Sigmoid colon (tissue), 7 donors: ENCODE measurements around the gene C16orf87. TPM values are rescaled to one million over a fixed set of nuclear protein-coding genes. Genes with fewer than 3 reads are reported as not detected.

Experiments used
- DNase-seq: peaks from one replicate; pipeline ENCODE4 v3.0.0-alpha.2; 2019
- H3K27ac ChIP-seq, 4 donors: fragments of 200-600 bp; sonication (generic); one replicate each; pipeline ENCODE4 v1.5.1; 2016 to 2019; ENCODE audit warnings: mild to moderate bottlenecking in 1 of 4
- H3K27me3 ChIP-seq, 3 donors: fragments of 200-600 bp; sonication (generic); one replicate each; pipeline ENCODE4 v1.5.1; 2019; ENCODE audit warnings: mild to moderate bottlenecking in 1 of 3
- H3K36me3 ChIP-seq, 4 donors: fragments of 200-600 bp; sonication (generic); one replicate each; pipeline ENCODE4 v1.5.1; 2016 to 2019
- H3K4me1 ChIP-seq, 4 donors: fragments of 200-600 bp; sonication (generic); one replicate each; pipeline ENCODE4 v1.5.1; 2017 to 2019
- H3K4me3 ChIP-seq, 4 donors: fragments of 200-600 bp; sonication (generic); one replicate each; pipeline ENCODE4 v1.5.1; 2017 to 2019; ENCODE audit warnings: mild to moderate bottlenecking in 2 of 4, moderate library complexity in 1 of 4
- H3K9me3 ChIP-seq, 4 donors: fragments of 200-600 bp in 3 of 4; sonication (generic) in 3 of 4; one replicate each; pipeline versions ENCODE4 v1.5.1 to v1.6.1; 2013 to 2019
- CTCF ChIP-seq, 4 experiments: fragments of 450-650 bp in 3 of 4; fragments of 200-600 bp in 1 of 4; IDR thresholded peaks; one replicate each; pipeline ENCODE4 v1.5.1; 2016 to 2019; ENCODE audit warnings: antibody characterized with exemption in 4 of 4, mild to moderate bottlenecking in 3 of 4, moderate library complexity in 2 of 4
- EP300 ChIP-seq, 4 donors: sonication (generic); formaldehyde crosslinking; IDR thresholded peaks; one replicate each; pipeline ENCODE4 v1.6.1; 2017; ENCODE audit warnings: antibody characterized with exemption in 4 of 4
- POLR2A ChIP-seq, 2 donors: fragments of 450-650 bp; IDR thresholded peaks; one replicate each; pipeline ENCODE4 v1.6.1; 2016; ENCODE audit warnings: antibody characterized with exemption in 2 of 2, mild to moderate bottlenecking in 2 of 2, moderate library complexity in 2 of 2
- POLR2AphosphoS5 ChIP-seq, 4 donors: sonication (generic); formaldehyde crosslinking; IDR thresholded peaks; one replicate each; pipeline ENCODE4 v1.6.1; 2017; ENCODE audit warnings: antibody characterized with exemption in 4 of 4
- WGBS, 2 donors: extraction: QIAGEN DNeasy Blood & Tissue Kit; methylation state at CpG; one replicate each; pipeline ENCODE4 v1.1.7; 2013; 5-methylcytosine and 5-hydroxymethylcytosine counted together
- intact Hi-C: fragments of 100-400 bp; cut with DNase I; formaldehyde crosslinking; loops from one replicate; pipeline ENCODE4 v1.15.1; 2023
- polyA plus RNA-seq, 3 donors: library from polyadenylated mRNA; stranded (reverse); fragments of 200-250 nt; gene quantifications; one replicate each; pipeline ENCODE4 v1.2.3, GENCODE V29; 2013
- total RNA-seq, 4 donors: library from RNA; depleted of rRNA; stranded (reverse); fragments of >200 nt; gene quantifications; one replicate each; pipeline ENCODE4 v1.1.0, GENCODE V29; 2016
- donor health status: healthy with polysubstance abuse.
- donor health status: Bipolar disorder and iron deficiency.
- donor health status: healthy.

C16orf87 gene
- total and polyA plus RNA-seq, 7 donors: 5.0 to 10.5 (median 6.0) TPM

- Histone ChIP-seq H3K36me3 (no peaks in the 10 kb centered on the region), H3K27me3 (no peaks in the 10 kb centered on the region), H3K9me3 (no peaks in the 10 kb centered on the region), H3K4me3 (no peak overlapping the region), H3K4me1 (no peaks in the 10 kb centered on the region), H3K27ac (no peak overlapping the region)
- 69 to 80% methylated on average over 5 of the region's 5 CpGs for WGBS, 2 donors
- TF ChIP-seq POLR2A (IDR thresholded peaks at IDR 0.05) (no peak), CTCF (IDR thresholded peaks at IDR 0.05) (no peak), POLR2AphosphoS5 (IDR thresholded peaks at IDR 0.05) (no peak), EP300 (IDR thresholded peaks at IDR 0.05) (no peak)
- DNase-seq: no peak
- intact Hi-C loops: no loop called here
These were observed 19.9 kb upstream of the C16orf87 start for GRCh38 chr16:46850619-46851555.

GRCh38 chr16:46848768-46849764 is 18.1 kb upstream of the C16orf87 start:
- TF ChIP-seq POLR2AphosphoS5 (IDR thresholded peaks at IDR 0.05): no peak
- no peak for TF ChIP-seq POLR2A (IDR thresholded peaks at IDR 0.05)
- TF ChIP-seq CTCF (IDR thresholded peaks at IDR 0.05): no peak
- no peak for TF ChIP-seq EP300 (IDR thresholded peaks at IDR 0.05)
- H3K27me3 ChIP-seq: peaks cover 0 to 15% (median 10%) of the 10 kb centered on the region in 3 donors
- intact Hi-C loops: no loop called here
- WGBS, 2 donors: 82 to 83% methylated on average over 5 of the region's 5 CpGs
- DNase-seq: no peak
- H3K4me3 ChIP-seq: no peak overlapping the region
- no peaks in the 10 kb centered on the region for H3K9me3 ChIP-seq
- no peaks in the 10 kb centered on the region for H3K36me3 ChIP-seq
- H3K27ac ChIP-seq: no peak overlapping the region
- H3K4me1 ChIP-seq: peaks cover 0 to 6% (median 2%) of the 10 kb centered on the region in 4 donors

GRCh38 chr16:46845952-46846351 is 15.0 kb upstream of the C16orf87 start:
- Histone ChIP-seq H3K27me3 (peaks cover 0 to 21% (median 13%) of the 10 kb centered on the region in 3 donors), H3K4me1 (peaks cover 0 to 6% (median 3%) of the 10 kb centered on the region in 4 donors), H3K36me3 (no peaks in the 10 kb centered on the region), H3K4me3 (no peak overlapping the region), H3K27ac (no peak overlapping the region), H3K9me3 (no peaks in the 10 kb centered on the region)
- WGBS, 2 donors: 94 to 95% methylated on average over 5 of the region's 5 CpGs
- intact Hi-C loops: no loop called here
- TF ChIP-seq POLR2AphosphoS5 (IDR thresholded peaks at IDR 0.05): no peak
- no peak for TF ChIP-seq CTCF (IDR thresholded peaks at IDR 0.05)
- TF ChIP-seq EP300 (IDR thresholded peaks at IDR 0.05): no peak
- DNase-seq: no peak

GRCh38 chr16:46844771-46845170 is 13.8 kb upstream of the C16orf87 start:
- WGBS, 2 donors: 70 to 74% methylated on average over 10 of the region's 10 CpGs
- no peak for DNase-seq

More at GRCh38 chr16:46844771-46845170, 13.8 kb upstream of the C16orf87 start:
- TF ChIP-seq POLR2AphosphoS5 (IDR thresholded peaks at IDR 0.05) (no peak), CTCF (IDR thresholded peaks at IDR 0.05) (no peak), EP300 (IDR thresholded peaks at IDR 0.05) (no peak), POLR2A (IDR thresholded peaks at IDR 0.05) (no peak)
- no peak overlapping the region for H3K4me3 ChIP-seq
- peaks cover 0 to 6% (median 3%) of the 10 kb centered on the region in 4 donors for H3K4me1 ChIP-seq
- no peak overlapping the region for H3K27ac ChIP-seq
- peaks cover 0 to 21% (median 13%) of the 10 kb centered on the region in 3 donors for H3K27me3 ChIP-seq
- intact Hi-C loops: no loop called here
- no peaks in the 10 kb centered on the region for H3K9me3 ChIP-seq
- H3K36me3 ChIP-seq: no peaks in the 10 kb centered on the region
